Testis (tissue), 3 donors: ENCODE results near the gene CTDP1. TPM values are rescaled to one million over a fixed set of nuclear protein-coding genes. Genes with fewer than 3 reads are reported as not detected.

ENCODE experiments used
- DNase-seq: peaks from one replicate; pipeline ENCODE4 v3.0.0-alpha.2; 2019
- H3K27ac ChIP-seq, 2 donors: fragments of 200-600 bp; sonication (generic); one replicate each; pipeline ENCODE4 v1.5.1; 2019
- H3K27me3 ChIP-seq: fragments of 200-600 bp; sonication (generic); one replicate; pipeline ENCODE4 v1.5.1; 2019
- H3K36me3 ChIP-seq: fragments of 200-600 bp; sonication (generic); one replicate; pipeline ENCODE4 v1.5.1; 2017; ENCODE audit warnings: low read depth; ENCODE audit errors: missing control alignments
- H3K4me1 ChIP-seq: fragments of 200-600 bp; sonication (generic); one replicate; pipeline ENCODE4 v1.5.1; 2019
- H3K4me3 ChIP-seq, 2 donors: fragments of 200-600 bp; sonication (generic); one replicate each; pipeline ENCODE4 v1.5.1; 2017 to 2019
- H3K9me3 ChIP-seq: fragments of 200-600 bp; sonication (generic); one replicate; pipeline ENCODE4 v1.5.1; 2017
- POLR2A ChIP-seq: fragments of 450-650 bp; IDR thresholded peaks from one replicate; pipeline ENCODE4 v1.6.1; 2017; ENCODE audit warnings: antibody characterized with exemption, mild to moderate bottlenecking, moderate library complexity
- WGBS, 2 donors: methylation state at CpG; one replicate each; pipeline ENCODE4 v1.1.5; 2018; 5-methylcytosine and 5-hydroxymethylcytosine counted together
- intact Hi-C: fragments of 100-400 bp; cut with DNase I; formaldehyde crosslinking; loops from one replicate; pipeline ENCODE4 v1.15.1; 2023; ENCODE audit warnings: low total_unique reads
- polyA plus RNA-seq: library from polyadenylated mRNA; stranded (reverse); fragments of 350-450 nt; fragmentation: Illumina TruSeq; extraction: RNeasy Lipid Tissue Mini Kit (QIAGEN cat#74804); gene quantifications from one replicate; pipeline ENCODE4 v1.2.3, GENCODE V29; 2014; ENCODE audit warnings: low read depth, low replicate concordance; ENCODE audit not compliant: insufficient read depth
- total RNA-seq, 2 donors: library from RNA; depleted of rRNA; stranded (reverse); fragments of >200 nt; gene quantifications; one replicate each; pipeline ENCODE4 v1.2.3, GENCODE V29; 2016
- TF ChIP-seq, protein P1 (sequence below), 3 experiments: fragments of 450-650 bp in 2 of 3; fragments of 200-600 bp in 1 of 3; sonication (generic) in 1 of 3; IDR thresholded peaks; one replicate each; pipeline ENCODE4 v1.5.1; 2016 to 2019; ENCODE audit warnings: antibody characterized with exemption in 3 of 3, mild to moderate bottlenecking in 2 of 3, moderate library complexity in 1 of 3

CTDP1 gene
- total and polyA plus RNA-seq, 3 donors from 2014 or later, result 41.0 to 51.0 (median 47.2) TPM

DNA sequence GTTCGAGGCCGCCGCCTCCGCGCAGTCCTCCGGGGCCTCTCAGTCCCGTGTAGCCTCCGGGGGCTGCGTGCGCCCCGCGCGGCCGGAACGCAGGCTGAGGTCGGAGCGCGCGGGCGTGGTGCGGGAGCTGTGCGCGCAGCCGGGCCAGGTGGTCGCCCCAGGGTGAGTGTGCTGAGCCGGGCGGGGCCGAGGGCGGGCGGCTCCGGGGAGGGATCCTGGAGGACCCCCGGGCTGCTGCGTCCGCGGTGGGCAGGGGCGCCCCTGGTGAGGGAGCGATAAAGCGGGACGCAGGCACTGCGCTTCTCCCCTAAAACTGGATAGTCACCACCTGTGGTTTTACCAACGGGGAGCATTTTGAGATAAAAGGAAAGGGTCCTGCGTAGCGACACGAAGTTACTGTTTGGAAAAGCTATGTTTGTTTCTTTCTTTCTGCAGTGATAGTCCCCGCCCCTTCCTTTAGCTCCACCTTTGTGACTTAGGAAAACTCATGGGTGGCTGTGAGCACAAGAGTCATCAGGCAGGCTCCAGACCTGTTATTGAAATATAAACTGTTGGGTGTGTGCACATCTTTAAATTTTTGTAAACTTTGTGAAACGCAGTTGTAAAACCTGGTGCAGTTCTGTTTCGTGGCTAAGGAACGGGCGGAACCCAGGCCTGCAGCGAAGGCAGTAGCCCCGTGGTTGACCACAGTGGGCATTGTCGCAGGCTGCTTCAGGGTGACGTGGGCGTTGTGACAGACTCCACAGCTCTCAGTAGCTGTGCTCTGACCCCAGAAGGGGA is 687 bp downstream of the CTDP1 start:
- peak; percentile 60 for DNase-seq

DNA sequence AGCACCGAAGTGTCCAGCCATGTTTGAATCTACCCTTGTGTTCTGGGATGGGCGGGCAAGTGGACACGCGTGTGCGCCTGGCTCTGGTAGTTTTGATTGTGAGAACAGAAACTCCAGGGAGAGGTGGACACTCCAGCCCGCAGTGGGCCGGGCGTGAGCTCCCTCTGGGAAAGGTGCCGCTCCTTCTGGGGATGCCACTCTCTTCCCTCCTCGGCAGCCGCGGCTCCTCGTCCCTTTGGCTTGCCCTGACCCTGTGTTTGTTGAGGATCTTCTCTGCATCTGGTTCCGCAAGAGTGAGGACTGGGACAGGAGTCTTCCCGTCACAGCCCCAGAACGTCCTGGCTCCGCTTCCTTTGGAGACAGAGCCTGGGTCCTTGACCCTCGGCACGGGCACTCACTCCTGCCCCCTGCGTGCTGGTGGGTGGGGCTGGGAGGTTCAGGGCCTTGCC is 1.3 kb downstream of the CTDP1 start:
- Histone ChIP-seq H3K4me1 (peaks cover 16% of the 10 kb centered on the region), H3K4me3 (peak overlapping the region; percentile 97 to 99), H3K27me3 (no peaks in the 10 kb centered on the region), H3K36me3 (no peaks in the 10 kb centered on the region), H3K27ac (no peak overlapping the region), H3K9me3 (no peaks in the 10 kb centered on the region)
- TF ChIP-seq, protein P1, sequence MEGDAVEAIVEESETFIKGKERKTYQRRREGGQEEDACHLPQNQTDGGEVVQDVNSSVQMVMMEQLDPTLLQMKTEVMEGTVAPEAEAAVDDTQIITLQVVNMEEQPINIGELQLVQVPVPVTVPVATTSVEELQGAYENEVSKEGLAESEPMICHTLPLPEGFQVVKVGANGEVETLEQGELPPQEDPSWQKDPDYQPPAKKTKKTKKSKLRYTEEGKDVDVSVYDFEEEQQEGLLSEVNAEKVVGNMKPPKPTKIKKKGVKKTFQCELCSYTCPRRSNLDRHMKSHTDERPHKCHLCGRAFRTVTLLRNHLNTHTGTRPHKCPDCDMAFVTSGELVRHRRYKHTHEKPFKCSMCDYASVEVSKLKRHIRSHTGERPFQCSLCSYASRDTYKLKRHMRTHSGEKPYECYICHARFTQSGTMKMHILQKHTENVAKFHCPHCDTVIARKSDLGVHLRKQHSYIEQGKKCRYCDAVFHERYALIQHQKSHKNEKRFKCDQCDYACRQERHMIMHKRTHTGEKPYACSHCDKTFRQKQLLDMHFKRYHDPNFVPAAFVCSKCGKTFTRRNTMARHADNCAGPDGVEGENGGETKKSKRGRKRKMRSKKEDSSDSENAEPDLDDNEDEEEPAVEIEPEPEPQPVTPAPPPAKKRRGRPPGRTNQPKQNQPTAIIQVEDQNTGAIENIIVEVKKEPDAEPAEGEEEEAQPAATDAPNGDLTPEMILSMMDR (IDR thresholded peaks at IDR 0.05), result no peak
- no peak for TF ChIP-seq POLR2A
- DNase-seq, result no peak
- WGBS, 2 donors, result 52 to 55% methylated on average over 9 to 20 of the region's 20 CpGs
- intact Hi-C loops, result no loop called here

More for the DNA sequence above, 687 bp downstream of the CTDP1 start:
- TF ChIP-seq, protein P1 (IDR thresholded peaks at IDR 0.05), result no peak
- no peak for TF ChIP-seq POLR2A
- Histone ChIP-seq H3K36me3 (no peaks in the 10 kb centered on the region), H3K4me3 (peak overlapping the region; percentile 97 to 99), H3K9me3 (no peaks in the 10 kb centered on the region), H3K27me3 (no peaks in the 10 kb centered on the region), H3K4me1 (peaks cover 16% of the 10 kb centered on the region), H3K27ac (peak overlapping the region; percentile 1 to 100)
- intact Hi-C loops, result no loop called here
- WGBS, 2 donors, result 6 to 9% methylated on average over 19 to 44 of the region's 54 CpGs

DNA sequence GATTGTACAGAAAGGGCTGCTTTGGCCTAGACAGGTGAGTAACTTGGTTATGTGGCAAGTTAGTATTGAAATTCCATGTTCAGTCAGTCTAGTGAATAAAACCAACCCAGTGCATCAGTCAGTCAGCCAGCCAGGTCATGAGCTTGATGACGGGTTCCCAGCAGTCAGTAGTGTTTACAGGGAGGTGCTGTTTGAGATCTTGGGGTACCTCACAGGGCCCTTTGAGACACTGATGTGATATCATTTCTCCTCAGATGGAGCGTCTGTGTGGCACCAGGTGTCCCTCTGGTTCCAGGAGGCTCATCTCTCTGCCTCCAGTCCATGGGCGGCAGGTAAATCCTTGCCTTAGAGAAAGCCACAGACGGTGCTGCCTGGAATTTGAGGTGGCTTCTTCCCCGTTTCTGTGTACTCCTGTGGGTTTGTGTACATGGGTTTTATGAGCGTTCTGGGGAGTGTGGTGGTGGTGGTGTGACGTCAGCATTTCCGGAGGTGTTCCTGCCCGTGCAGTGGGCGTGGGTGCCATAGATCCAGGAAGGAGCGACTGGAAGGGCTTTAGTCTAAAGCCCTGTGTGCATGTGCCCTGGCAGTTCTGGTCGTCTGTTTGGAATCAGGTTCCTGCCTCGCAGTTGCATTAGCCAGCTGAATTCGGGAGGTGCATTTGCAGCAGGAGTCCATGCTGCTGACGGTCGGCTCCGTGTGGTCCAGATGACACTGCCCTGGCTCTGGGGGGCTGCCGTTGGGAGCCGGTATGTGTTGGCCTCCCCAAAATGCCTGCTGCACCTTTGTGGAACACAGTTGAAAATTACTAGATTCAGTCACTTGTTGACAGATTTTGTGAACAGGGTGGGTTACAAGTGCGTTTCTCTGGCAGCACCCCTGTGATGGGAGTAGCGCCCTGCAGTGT is 2.1 kb downstream of the CTDP1 start:
- H3K4me1 ChIP-seq, result peaks cover 16% of the 10 kb centered on the region
- TF ChIP-seq POLR2A, result no peak
- TF ChIP-seq, protein P1 (IDR thresholded peaks at IDR 0.05), result no peak
- WGBS, 2 donors, result 64 to 79% methylated on average over 15 to 21 of the region's 21 CpGs
- DNase-seq, result no peak
- no peaks in the 10 kb centered on the region for H3K36me3 ChIP-seq
- H3K27me3 ChIP-seq, result no peaks in the 10 kb centered on the region
- no peak overlapping the region for H3K4me3 ChIP-seq
- intact Hi-C loops, result no loop called here
- no peaks in the 10 kb centered on the region for H3K9me3 ChIP-seq
- H3K27ac ChIP-seq, result no peak overlapping the region

DNA sequence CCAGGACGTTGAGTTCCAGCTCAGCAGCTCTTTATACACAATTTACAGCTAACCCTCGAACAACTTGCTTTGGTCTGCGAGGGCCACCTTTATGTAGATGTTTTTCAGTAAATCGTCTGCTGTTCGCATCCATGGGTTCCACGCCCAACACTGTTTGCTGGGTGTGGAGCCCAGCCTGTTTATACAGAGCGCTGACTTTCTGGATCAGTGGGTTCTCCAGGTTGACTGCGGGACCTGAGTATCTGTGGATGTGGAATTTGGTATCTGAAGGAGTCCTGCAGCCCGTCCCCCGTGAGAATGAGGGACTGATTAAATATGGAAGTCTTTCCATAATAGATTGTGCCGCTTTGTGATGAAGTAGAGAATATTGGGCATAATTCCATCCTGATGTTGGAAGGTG is 2.9 kb downstream of the CTDP1 start:
- WGBS, 2 donors, result 91% methylated on average over 10 to 11 of the region's 11 CpGs
- no peak for DNase-seq
- H3K27ac ChIP-seq, result no peak overlapping the region
- intact Hi-C loops, result no loop called here
- peaks cover 16% of the 10 kb centered on the region for H3K4me1 ChIP-seq
- H3K9me3 ChIP-seq, result no peaks in the 10 kb centered on the region
- no peaks in the 10 kb centered on the region for H3K27me3 ChIP-seq
- TF ChIP-seq, protein P1 (IDR thresholded peaks at IDR 0.05), result no peak
- TF ChIP-seq POLR2A, result no peak
- no peaks in the 10 kb centered on the region for H3K36me3 ChIP-seq
- no peak overlapping the region for H3K4me3 ChIP-seq
